Panc1 (cell line): Measurements from ENCODE around the gene PSMB7. TPM values are rescaled to one million over a fixed set of nuclear protein-coding genes. Genes with fewer than 3 reads are reported as not detected.

Experiments used
- ATAC-seq: fragments of 200-7000 bp; cut with Tn5 transposase; 2 replicates; pipeline ENCODE4 v1.9.1; 2020; ENCODE audit warnings: mild to moderate bottlenecking, moderate library complexity
- BruUV-seq: library from RNA; stranded (reverse); fragments of 400-500 nt; replicated peaks from 2 replicates; lab custom pipeline; 2021; lab: Mats Ljungman, UMichigan
- CTCF ChIA-PET: fragments of 300-600 bp; sonication (Branson Sonifier 250); formaldehyde crosslinking; loops from one replicate; lab custom pipeline; 2022; ENCODE audit warnings: antibody characterized with exemption; lab: Charles Lee
- POLR2A ChIA-PET: fragments of 300-600 bp; sonication (Branson Sonifier 250); formaldehyde crosslinking; loops from one replicate; lab custom pipeline; 2022; ENCODE audit warnings: antibody characterized with exemption; lab: Charles Lee
- DNase-seq: peaks from one replicate; pipeline ENCODE4 v3.0.0-alpha.2; 2010; ENCODE audit warnings: low read depth, low spot score
- H3K27ac ChIP-seq: 2 replicates; pipeline ENCODE4 v1.5.1; 2011; ENCODE audit warnings: mild to moderate bottlenecking, low read length, inconsistent platforms
- H3K27me3 ChIP-seq: fragments of 200-500 bp; sonication (Bioruptor generic); 2 replicates; pipeline ENCODE4 v1.6.0; 2014; ENCODE audit warnings: low read length, inconsistent platforms; ENCODE audit not compliant: control insufficient read depth, insufficient read depth
- H3K36me3 ChIP-seq: fragments of 200-500 bp; sonication (Bioruptor generic); 2 replicates; pipeline ENCODE4 v1.5.1; 2014; ENCODE audit warnings: inconsistent platforms, mild to moderate bottlenecking, low read length, moderate library complexity; ENCODE audit not compliant: control insufficient read depth, insufficient read depth
- H3K4me1 ChIP-seq: 2 replicates; pipeline ENCODE4 v1.5.1; 2011; ENCODE audit warnings: inconsistent platforms, mild to moderate bottlenecking, low read length, moderate library complexity; ENCODE audit not compliant: control insufficient read depth, insufficient read depth
- H3K4me3 ChIP-seq, 2 experiments: 2 replicates each; pipeline ENCODE4 v1.5.1; 2011 to 2012; ENCODE audit warnings: low read depth in 2 of 2, low read length in 2 of 2, mild to moderate bottlenecking in 2 of 2, inconsistent platforms in 1 of 2, moderate library complexity in 1 of 2
- H3K9me3 ChIP-seq: fragments of 200-500 bp; sonication (Bioruptor generic); 2 replicates; pipeline ENCODE4 v1.5.1; 2014; ENCODE audit warnings: low read depth, mild to moderate bottlenecking, inconsistent platforms, low read length, moderate library complexity; ENCODE audit not compliant: control insufficient read depth, insufficient read depth
- POLR2AphosphoS5 ChIP-seq: IDR thresholded peaks from 2 replicates; pipeline ENCODE4 v1.6.1; 2012; ENCODE audit warnings: mild to moderate bottlenecking, low read depth, low read length, moderate library complexity
- SIN3A ChIP-seq: IDR thresholded peaks from 2 replicates; pipeline ENCODE4 v1.6.1; 2012; ENCODE audit warnings: low read depth, mild to moderate bottlenecking, low read length, moderate library complexity, borderline replicate concordance; ENCODE audit not compliant: insufficient read depth
- TCF7L2 ChIP-seq: IDR thresholded peaks from 2 replicates; pipeline ENCODE4 v1.6.1; 2011; ENCODE audit warnings: mild to moderate bottlenecking, low read depth, low read length, inconsistent platforms
- in situ Hi-C: cut with HindIII; loops from 2 replicates; pipeline ENCODE4 v1.10.0; 2016; ENCODE audit warnings: low sequenced_read_pairs, low pct_unique_long_range_greater_than_20kb
- intact Hi-C: fragments of 100-400 bp; cut with micrococcal nuclease; formaldehyde crosslinking; loops from one replicate; pipeline ENCODE4 v1.10.0; 2022; ENCODE audit not compliant: unreplicated experiment
- total RNA-seq: library from RNA; stranded (reverse); gene quantifications from one replicate; pipeline ENCODE4 v1.2.1, GENCODE V29; 2021; ENCODE audit not compliant: unreplicated experiment
- TF ChIP-seq, protein P1 (sequence below), 2 experiments: IDR thresholded peaks; 2 replicates each; pipeline ENCODE4 v1.6.1; 2011 to 2012; ENCODE audit warnings: low read depth in 2 of 2, control low read depth in 1 of 2, low read length in 1 of 2, mild to moderate bottlenecking in 1 of 2, moderate library complexity in 1 of 2; ENCODE audit not compliant: insufficient read depth in 1 of 2
- TF ChIP-seq, protein P2 (sequence below): fragments of 450-650 bp; IDR thresholded peaks from 2 replicates; pipeline ENCODE4 v1.5.1; 2017; ENCODE audit warnings: mild to moderate bottlenecking

Gene PSMB7
- total RNA-seq, 1 experiment from 2014 or later: 167 TPM

DNA sequence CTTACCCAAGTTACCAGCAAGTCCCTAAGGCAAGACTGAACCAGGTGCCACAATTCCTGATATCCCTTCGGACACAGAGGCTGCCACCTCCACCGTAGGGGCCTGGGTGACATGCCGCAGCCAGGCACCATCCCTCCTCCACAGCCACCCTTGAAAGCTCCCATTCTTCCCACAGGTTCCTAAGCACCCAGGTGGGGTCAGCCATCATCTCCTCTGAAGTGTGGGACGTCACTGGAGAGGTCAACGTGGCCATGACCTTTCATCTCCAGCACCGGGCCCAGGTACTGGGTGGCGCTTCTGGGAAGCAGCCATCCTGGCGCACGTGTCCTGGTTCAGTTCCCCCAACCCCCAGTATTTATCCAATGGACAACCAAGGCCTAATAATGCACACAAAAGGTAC lies 43.2 kb upstream of the PSMB7 start:
- no TSS peak for BruUV-seq
- CTCF ChIA-PET: no interaction called here
- POLR2A ChIA-PET: no interaction called here

DNA sequence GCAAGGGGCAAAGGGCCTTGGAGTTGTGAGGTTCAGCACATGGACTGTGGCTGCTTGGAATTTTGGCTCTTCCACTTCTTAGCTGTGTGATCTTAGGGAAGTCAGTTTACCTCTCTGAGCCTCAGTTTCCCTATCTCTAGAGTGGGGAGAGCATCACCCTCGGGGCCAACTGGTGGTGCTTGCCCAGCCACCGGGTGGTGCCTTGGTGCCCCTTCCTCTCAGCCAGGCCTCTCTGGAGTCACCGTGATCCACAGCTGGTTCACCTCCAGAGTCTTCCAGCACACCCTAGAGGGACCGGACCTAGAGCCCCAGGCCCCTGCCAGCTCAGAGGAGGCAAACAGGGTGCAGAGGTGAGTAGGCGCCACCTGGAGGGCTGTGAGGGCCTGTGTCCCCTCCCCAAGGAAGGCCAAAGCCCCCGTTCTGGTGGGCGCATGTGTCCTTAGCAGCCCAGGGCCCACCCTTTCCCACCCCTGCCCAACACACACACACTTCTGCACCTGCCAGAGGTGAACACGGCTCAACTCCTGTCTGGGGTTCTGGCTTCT lies 42.7 kb upstream of the PSMB7 start:
- ChIA-PET CTCF (no interaction called here), POLR2A (no interaction called here)
- ATAC-seq (no peak), DNase-seq (no peak)
- Histone ChIP-seq H3K9me3 (no peaks in the 10 kb centered on the region), H3K27ac (no peak overlapping the region), H3K27me3 (no peaks in the 10 kb centered on the region), H3K4me1 (no peaks in the 10 kb centered on the region), H3K36me3 (no peaks in the 10 kb centered on the region), H3K4me3 (no peak overlapping the region)
- no TSS peak for BruUV-seq
- intact Hi-C loops: no loop called here
- in situ Hi-C loops: no loop called here
- TF ChIP-seq TCF7L2 (no peak), POLR2AphosphoS5 (no peak)
- TF ChIP-seq, protein P1, sequence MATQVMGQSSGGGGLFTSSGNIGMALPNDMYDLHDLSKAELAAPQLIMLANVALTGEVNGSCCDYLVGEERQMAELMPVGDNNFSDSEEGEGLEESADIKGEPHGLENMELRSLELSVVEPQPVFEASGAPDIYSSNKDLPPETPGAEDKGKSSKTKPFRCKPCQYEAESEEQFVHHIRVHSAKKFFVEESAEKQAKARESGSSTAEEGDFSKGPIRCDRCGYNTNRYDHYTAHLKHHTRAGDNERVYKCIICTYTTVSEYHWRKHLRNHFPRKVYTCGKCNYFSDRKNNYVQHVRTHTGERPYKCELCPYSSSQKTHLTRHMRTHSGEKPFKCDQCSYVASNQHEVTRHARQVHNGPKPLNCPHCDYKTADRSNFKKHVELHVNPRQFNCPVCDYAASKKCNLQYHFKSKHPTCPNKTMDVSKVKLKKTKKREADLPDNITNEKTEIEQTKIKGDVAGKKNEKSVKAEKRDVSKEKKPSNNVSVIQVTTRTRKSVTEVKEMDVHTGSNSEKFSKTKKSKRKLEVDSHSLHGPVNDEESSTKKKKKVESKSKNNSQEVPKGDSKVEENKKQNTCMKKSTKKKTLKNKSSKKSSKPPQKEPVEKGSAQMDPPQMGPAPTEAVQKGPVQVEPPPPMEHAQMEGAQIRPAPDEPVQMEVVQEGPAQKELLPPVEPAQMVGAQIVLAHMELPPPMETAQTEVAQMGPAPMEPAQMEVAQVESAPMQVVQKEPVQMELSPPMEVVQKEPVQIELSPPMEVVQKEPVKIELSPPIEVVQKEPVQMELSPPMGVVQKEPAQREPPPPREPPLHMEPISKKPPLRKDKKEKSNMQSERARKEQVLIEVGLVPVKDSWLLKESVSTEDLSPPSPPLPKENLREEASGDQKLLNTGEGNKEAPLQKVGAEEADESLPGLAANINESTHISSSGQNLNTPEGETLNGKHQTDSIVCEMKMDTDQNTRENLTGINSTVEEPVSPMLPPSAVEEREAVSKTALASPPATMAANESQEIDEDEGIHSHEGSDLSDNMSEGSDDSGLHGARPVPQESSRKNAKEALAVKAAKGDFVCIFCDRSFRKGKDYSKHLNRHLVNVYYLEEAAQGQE (IDR thresholded peaks at IDR 0.05; ENCODE audit: insufficient read depth in 1 of 2, low read depth in 2 of 2, low read length in 1 of 2): no peak

More for the DNA sequence above, 43.2 kb upstream of the PSMB7 start:
- H3K36me3 ChIP-seq: no peaks in the 10 kb centered on the region
- H3K4me3 ChIP-seq: no peak overlapping the region
- intact Hi-C loops: no loop called here
- ATAC-seq (no peak), DNase-seq (no peak)
- no peaks in the 10 kb centered on the region for H3K27me3 ChIP-seq
- no peak overlapping the region for H3K27ac ChIP-seq
- TF ChIP-seq SIN3A (no peak), POLR2AphosphoS5 (no peak), TCF7L2 (no peak)
- TF ChIP-seq, protein P2, sequence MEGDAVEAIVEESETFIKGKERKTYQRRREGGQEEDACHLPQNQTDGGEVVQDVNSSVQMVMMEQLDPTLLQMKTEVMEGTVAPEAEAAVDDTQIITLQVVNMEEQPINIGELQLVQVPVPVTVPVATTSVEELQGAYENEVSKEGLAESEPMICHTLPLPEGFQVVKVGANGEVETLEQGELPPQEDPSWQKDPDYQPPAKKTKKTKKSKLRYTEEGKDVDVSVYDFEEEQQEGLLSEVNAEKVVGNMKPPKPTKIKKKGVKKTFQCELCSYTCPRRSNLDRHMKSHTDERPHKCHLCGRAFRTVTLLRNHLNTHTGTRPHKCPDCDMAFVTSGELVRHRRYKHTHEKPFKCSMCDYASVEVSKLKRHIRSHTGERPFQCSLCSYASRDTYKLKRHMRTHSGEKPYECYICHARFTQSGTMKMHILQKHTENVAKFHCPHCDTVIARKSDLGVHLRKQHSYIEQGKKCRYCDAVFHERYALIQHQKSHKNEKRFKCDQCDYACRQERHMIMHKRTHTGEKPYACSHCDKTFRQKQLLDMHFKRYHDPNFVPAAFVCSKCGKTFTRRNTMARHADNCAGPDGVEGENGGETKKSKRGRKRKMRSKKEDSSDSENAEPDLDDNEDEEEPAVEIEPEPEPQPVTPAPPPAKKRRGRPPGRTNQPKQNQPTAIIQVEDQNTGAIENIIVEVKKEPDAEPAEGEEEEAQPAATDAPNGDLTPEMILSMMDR: no peak
- TF ChIP-seq, protein P1 (IDR thresholded peaks at IDR 0.05; ENCODE audit: insufficient read depth in 1 of 2, low read depth in 2 of 2, low read length in 1 of 2): no peak
- no peaks in the 10 kb centered on the region for H3K9me3 ChIP-seq
- H3K4me1 ChIP-seq: no peaks in the 10 kb centered on the region
- in situ Hi-C loops: no loop called here
